HG02973 (cell line): ENCODE results near the gene HSD11B1L.
"Not testable (repeated sequence)": the region's sequence is repeated elsewhere in the genome, so short reads cannot be mapped to it uniquely, and the experiment has no call there.

Source experiments
- ATAC-seq: cut with Tn5 transposase; IDR thresholded peaks from one replicate; pipeline ENCODE4 v1.9.1; 2021; ENCODE audit warnings: moderate library complexity; ENCODE audit not compliant: unreplicated experiment

The HSD11B1L gene

GRCh38 chr19:5697890-5698634 lies 17.2 kb downstream of the HSD11B1L start:
- ATAC-seq: no peak

- ATAC-seq: no peak
Measured at GRCh38 chr19:5698635-5699422, 18.0 kb downstream of the HSD11B1L start.

- no peak for ATAC-seq
Measured at GRCh38 chr19:5700455-5701092, 19.7 kb downstream of the HSD11B1L start.

GRCh38 chr19:5702053-5702410 lies 21.2 kb downstream of the HSD11B1L start:
- not testable (repeated sequence) for ATAC-seq

GRCh38 chr19:5703819-5704818 lies 23.3 kb downstream of the HSD11B1L start:
- no peak for ATAC-seq

GRCh38 chr19:5705552-5705951 lies 24.7 kb downstream of the HSD11B1L start:
- ATAC-seq: no peak

GRCh38 chr19:5706876-5707573 lies 26.2 kb downstream of the HSD11B1L start:
- no peak for ATAC-seq

- no peak for ATAC-seq
Measured at GRCh38 chr19:5707576-5708575, 27.0 kb downstream of the HSD11B1L start.

- ATAC-seq: no peak
Measured at GRCh38 chr19:5711025-5711424, 30.2 kb downstream of the HSD11B1L start.

GRCh38 chr19:5711713-5712161 lies 30.9 kb downstream of the HSD11B1L start:
- no peak for ATAC-seq

- no peak for ATAC-seq
Measured at GRCh38 chr19:5713228-5713627, 32.4 kb downstream of the HSD11B1L start.

GRCh38 chr19:5714816-5715215 lies 34.0 kb downstream of the HSD11B1L start:
- ATAC-seq: no peak

GRCh38 chr19:5717215-5717935 lies 36.5 kb downstream of the HSD11B1L start:
- ATAC-seq: no peak

- ATAC-seq: no peak
Measured at GRCh38 chr19:5718037-5718578, 37.3 kb downstream of the HSD11B1L start.

- no peak for ATAC-seq
Measured at GRCh38 chr19:5718579-5719273, 37.9 kb downstream of the HSD11B1L start.

- ATAC-seq: peak; percentile 3
Measured at GRCh38 chr19:5719274-5719960, 38.6 kb downstream of the HSD11B1L start.
